ENCODE data around the gene SSX5. TPM values are rescaled to one million over a fixed set of nuclear protein-coding genes. Genes with fewer than 3 reads are reported as not detected.
"Not testable (repeated sequence)": the region's sequence is repeated elsewhere in the genome, so short reads cannot be mapped to it uniquely, and the experiment has no call there.

Gene SSX5
- not detected for total RNA-seq

- 85 to 86% methylated on average over 12 of the region's 12 CpGs for WGBS, 2 donors
Observed at GRCh38 chrX:48196745-48197201, at the start of gene SSX5. Gene SSX5 (minus strand): TSS chrX:48196795. CDS start chrX:48195358, 1,437 bp downstream.

GRCh38 chrX:48224196-48224595 lies 27.6 kb upstream of the SSX5 start:
- H3K36me3 ChIP-seq; H3K4me1 ChIP-seq; H3K27ac ChIP-seq; DNase-seq; H3K9me3 ChIP-seq; H3K4me3 ChIP-seq (replicated peaks in 1 of 3); H3K27me3 ChIP-seq; intact Hi-C loops (cut with DNase I): not testable (repeated sequence)
- 83 to 85% methylated on average over 4 of the region's 4 CpGs for WGBS, 2 donors

More at GRCh38 chrX:48196745-48197201, at the start of gene SSX5:
- Histone ChIP-seq H3K27ac (no peak within 1 kb of the TSS), H3K4me1 (peaks cover 0 to 17% of the 10 kb centered on the region in 2 donors), H3K27me3 (no peaks in the 10 kb centered on the region), H3K36me3 (no peaks in the 10 kb centered on the region), H3K4me3 (replicated peaks in 1 of 3) (no peak within 1 kb of the TSS), H3K9me3 (no peaks in the 10 kb centered on the region)
- no peak for DNase-seq
- TF ChIP-seq POLR2A (IDR thresholded peaks at IDR 0.05) (no peak), CTCF (IDR thresholded peaks at IDR 0.05) (no peak)
- intact Hi-C loops (cut with DNase I), result no loop called here

GRCh38 chrX:48214341-48214740 lies 17.7 kb upstream of the SSX5 start:
- DNase-seq; H3K27ac ChIP-seq; H3K9me3 ChIP-seq; H3K36me3 ChIP-seq; H3K4me3 ChIP-seq (replicated peaks in 1 of 3); intact Hi-C loops (cut with DNase I); H3K27me3 ChIP-seq: not testable (repeated sequence)
- H3K4me1 ChIP-seq, result peaks cover 5 to 13% of the 10 kb centered on the region in 2 donors
- WGBS, 2 donors, result 62 to 65% methylated on average over 4 of the region's 4 CpGs

GRCh38 chrX:48190024-48190423 lies 6.6 kb downstream of the SSX5 start:
- WGBS, 2 donors, result 65 to 66% methylated on average over 4 to 5 of the region's 5 CpGs
- H3K27me3 ChIP-seq; H3K4me3 ChIP-seq (replicated peaks in 1 of 3); H3K9me3 ChIP-seq; H3K36me3 ChIP-seq; H3K27ac ChIP-seq; intact Hi-C loops (cut with DNase I); DNase-seq: not testable (repeated sequence)
- peaks cover 0 to 21% of the 10 kb centered on the region in 2 donors for H3K4me1 ChIP-seq

- H3K9me3 ChIP-seq; H3K4me3 ChIP-seq (replicated peaks in 1 of 3); H3K36me3 ChIP-seq; DNase-seq; H3K4me1 ChIP-seq; H3K27ac ChIP-seq; H3K27me3 ChIP-seq; intact Hi-C loops (cut with DNase I): not testable (repeated sequence)
- WGBS, 2 donors, result 85 to 86% methylated on average over 5 of the region's 5 CpGs
Observed at GRCh38 chrX:48181882-48182281, 14.7 kb downstream of the SSX5 start.

- intact Hi-C loops (cut with DNase I), result no loop called here
- Histone ChIP-seq H3K4me1 (no peaks in the 10 kb centered on the region), H3K27ac (no peak overlapping the region), H3K9me3 (no peaks in the 10 kb centered on the region), H3K27me3 (no peaks in the 10 kb centered on the region), H3K36me3 (no peaks in the 10 kb centered on the region), H3K4me3 (replicated peaks in 1 of 3) (no peak overlapping the region)
- no peak for DNase-seq
- WGBS, 2 donors, result 94 to 95% methylated on average over 4 of the region's 4 CpGs
- no peak for TF ChIP-seq CTCF (IDR thresholded peaks at IDR 0.05)
- TF ChIP-seq POLR2A (IDR thresholded peaks at IDR 0.05), result no peak
Observed at GRCh38 chrX:48180811-48181210, 15.8 kb downstream of the SSX5 start.

GRCh38 chrX:48179691-48180090 lies 16.9 kb downstream of the SSX5 start:
- TF ChIP-seq CTCF (IDR thresholded peaks at IDR 0.05) (no peak), POLR2A (IDR thresholded peaks at IDR 0.05) (no peak)
- Histone ChIP-seq H3K27ac (no peak overlapping the region), H3K4me1 (no peaks in the 10 kb centered on the region), H3K27me3 (peaks cover 3% of the 10 kb centered on the region), H3K4me3 (replicated peaks in 1 of 3) (no peak overlapping the region), H3K9me3 (no peaks in the 10 kb centered on the region), H3K36me3 (no peaks in the 10 kb centered on the region)
- DNase-seq, result no peak
- intact Hi-C loops (cut with DNase I), result no loop called here
- WGBS, 2 donors, result 87 to 92% methylated on average over 4 of the region's 4 CpGs

GRCh38 chrX:48166322-48166721 lies 30.3 kb downstream of the SSX5 start:
- H3K27me3 ChIP-seq; intact Hi-C loops (cut with DNase I); H3K4me3 ChIP-seq (replicated peaks in 1 of 3); DNase-seq; H3K36me3 ChIP-seq; H3K9me3 ChIP-seq; H3K27ac ChIP-seq; H3K4me1 ChIP-seq: not testable (repeated sequence)
- 72 to 78% methylated on average over 7 of the region's 7 CpGs for WGBS, 2 donors

Data from thyroid gland (tissue), 4 donors.